Suppressor macrophage treated with lipopolysaccharide for 4 hours (primary cell): ENCODE results near the gene KLF15.

ENCODE experiments used
- DNase-seq: peaks from one replicate; pipeline ENCODE4 v3.0.0-alpha.2; 2020

KLF15 gene

DNA sequence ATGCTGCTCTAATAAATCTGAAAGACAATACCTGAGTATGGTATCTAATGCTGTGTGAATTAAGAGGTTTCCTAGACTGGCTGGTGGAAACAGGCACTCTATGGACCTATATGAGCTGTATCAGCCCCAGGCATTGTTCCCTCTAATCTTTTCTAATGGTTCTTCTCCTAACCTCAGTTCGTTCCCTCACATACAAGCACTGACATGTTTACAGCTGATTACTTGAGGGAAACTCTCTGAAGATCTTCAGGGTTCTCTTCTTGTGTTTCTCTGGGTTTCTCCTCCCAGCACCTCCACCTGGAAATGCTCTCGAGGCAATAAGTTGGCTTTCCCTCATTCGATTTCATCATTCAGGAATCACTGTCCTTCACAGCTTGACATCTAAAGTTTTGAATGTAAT, 52.9 kb downstream of the KLF15 start:
- no peak for DNase-seq

DNA sequence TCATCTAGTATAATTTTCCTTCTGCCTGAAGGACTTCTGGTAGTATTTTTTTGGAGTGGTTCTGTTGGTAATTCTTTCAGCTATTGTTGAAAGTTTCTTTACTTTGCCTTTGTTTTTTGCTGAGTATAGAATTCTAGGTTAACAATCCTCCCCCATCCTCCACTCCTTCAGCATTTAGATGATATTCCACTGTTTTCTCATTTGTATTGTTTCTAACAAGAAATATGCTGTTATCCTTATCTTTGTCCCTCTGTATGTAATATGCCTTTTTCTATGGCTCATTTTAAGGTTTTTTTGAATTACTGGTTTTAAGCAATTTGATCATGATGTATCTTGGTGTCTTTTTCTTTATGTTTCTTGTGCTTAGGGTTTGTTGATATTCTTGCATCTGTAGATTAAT, 53.9 kb downstream of the KLF15 start:
- DNase-seq = no peak

DNA sequence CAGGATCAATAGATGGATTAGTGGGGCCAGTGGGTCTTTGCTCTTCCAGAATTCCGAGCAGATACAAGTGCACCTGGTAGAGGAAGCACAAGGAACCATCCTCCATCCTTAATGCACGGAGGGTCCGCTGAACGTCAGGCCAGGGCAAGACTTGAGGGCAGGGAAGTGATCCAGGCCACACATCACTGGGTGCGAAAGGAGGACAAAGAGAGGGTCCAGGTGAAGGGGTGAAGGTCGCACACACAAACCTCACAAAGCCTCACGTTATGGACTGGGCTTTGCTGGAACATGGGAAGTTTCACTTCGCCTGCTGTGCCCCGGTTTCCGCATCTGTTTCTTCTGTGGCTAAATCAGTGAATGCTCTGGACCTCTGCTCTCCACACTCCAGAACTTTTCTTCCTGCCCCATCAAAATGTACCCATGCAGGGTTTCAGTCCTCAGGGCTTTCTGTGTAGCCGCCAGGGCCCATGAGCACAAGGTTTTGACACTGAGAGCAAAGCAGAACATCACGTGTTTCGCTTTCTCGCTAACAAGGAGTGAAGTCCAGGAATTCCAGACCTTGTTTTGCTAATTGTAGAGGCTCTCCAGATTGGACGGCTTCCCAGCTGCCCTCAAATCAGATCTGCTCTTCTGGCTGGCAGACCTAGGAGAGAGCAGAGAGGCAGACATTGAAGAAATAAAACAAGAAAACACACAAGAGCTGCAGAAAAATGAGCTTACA, 56.3 kb downstream of the KLF15 start:
- DNase-seq = no peak

DNA sequence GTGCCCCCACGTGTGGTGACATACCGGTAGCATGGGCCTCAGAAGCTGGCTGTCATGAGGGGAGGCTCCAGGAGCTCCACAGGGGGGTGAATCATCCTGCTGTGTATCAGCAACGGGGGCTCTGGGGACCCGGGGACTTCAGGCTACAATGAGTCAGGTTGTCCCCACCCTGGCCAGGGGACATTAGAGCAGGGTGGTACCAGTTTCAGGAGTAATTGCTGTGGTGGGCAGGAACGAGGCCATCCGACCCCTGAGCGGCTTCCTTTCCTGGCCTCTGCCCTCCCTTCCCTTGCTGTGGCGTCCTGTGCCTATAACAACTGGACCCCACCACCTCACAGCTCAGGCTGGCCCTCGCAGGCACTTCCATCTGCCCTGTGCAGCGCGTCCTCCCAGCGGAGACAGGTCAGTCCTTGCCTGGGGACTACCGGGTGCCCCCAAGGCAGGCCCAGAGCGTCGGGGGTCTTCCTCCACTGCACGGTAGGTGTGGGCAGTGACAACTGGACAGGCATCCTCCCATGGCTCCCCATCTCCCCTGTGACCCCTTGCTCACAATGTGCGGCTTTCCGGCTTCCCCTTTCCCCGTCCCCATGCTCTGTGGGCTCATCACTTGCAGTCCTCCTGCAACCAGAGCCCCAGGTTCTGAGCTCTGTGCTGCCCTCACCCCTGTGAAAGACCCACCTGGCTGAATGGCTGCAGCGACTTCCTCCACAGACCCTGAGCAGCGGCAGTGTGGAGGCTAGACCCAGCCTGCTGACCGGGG, 57.0 kb downstream of the KLF15 start:
- no peak for DNase-seq

DNA sequence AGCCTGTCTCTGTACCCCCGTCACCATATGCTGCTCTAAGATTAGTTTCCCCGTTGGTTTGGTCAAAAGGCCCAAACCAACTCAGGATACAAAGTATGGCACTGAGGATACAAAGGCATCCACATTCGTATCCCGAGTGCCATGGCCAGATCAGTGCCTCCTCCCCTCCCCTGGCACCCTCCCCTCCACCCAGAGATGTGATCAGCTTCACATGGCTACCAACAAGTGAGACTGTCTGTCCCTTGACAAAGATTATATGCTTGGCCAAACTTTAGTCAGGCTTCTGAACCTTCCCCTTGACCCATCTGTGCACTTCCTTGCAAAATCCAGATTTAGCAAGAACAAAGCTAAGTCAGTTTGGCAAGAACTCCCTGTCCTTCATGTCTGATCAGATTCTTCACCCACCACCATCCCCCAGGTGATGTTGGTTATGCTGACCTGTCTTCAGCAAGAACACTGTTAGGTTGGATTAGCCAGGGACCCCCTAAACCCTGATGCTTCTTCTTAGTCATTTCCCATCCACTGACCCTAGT, 61.7 kb downstream of the KLF15 start:
- no peak for DNase-seq

DNA sequence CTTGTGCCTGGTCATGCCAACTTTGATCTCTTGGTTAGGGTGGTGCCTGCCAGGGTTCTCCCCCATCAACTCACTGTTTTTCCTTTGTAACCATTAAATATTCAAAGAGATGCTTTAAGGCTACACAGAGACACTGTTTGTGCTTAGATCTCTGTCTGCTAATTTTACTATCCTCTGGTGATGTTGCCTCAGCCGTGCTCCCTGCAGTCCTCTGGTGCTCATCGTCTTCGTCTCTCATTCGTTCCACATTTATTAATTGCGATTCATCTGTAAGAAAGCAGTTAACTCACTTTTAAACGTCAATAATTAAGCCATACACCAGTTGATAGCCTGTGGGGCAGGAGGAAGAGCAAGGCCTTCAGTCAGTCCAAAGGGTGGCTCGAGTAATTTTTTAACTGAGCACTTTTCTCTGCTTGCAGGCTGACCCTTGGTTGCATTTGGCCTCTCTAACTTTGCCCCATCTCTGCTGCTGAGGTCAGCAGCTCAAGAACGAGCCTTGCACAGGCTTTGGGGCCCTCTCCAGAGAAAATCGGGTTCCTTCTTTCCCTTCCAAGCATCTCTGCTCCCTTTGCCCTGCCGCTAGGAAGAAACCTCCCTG, 62.9 kb downstream of the KLF15 start:
- no peak for DNase-seq

DNA sequence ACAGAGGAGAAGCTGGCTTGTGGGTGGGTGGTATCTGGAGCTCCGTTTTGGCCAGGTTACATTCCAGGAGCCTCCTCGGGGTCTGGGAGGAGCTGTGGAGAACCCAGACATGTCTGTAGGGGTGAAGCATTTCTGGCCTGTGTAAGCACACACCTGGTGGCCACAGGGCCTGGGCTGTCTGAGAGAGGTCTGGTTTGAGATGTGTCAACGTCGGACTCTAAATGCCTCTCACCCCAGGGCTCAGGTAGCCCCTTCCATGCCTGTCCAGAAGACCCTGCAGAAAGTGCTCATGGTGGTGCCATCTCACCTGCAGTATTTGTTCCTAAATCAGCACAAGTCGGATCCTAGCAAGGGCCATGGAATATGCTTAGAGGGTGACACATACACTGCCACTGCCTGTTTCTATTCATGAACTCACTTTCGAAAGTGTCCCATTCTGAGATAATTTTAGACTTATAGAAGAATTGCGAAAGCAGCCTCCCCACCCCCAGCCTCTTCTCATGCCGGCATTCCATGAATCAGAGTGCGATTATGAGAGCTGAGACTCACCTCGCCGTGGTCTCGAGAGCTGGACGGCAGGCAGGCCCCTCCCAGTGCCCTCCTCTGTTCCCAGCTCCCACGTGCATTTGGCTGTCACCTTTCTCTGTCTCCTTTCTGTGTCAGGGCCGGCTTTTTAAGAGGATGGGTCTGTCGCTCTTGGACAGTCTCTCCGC, 63.7 kb downstream of the KLF15 start:
- no peak for DNase-seq
